Karpas-422 (cell line): ENCODE measurements around the gene YEATS4. TPM values are rescaled to one million over a fixed set of nuclear protein-coding genes. Genes with fewer than 3 reads are reported as not detected.

Source experiments
- DNase-seq: peaks from one replicate; pipeline ENCODE4 v3.0.0-alpha.2; 2015
- H2AFZ ChIP-seq: fragments of 200-600 bp; sonication (generic); 2 replicates; pipeline ENCODE4 v1.6.1; 2014; ENCODE audit warnings: antibody characterized with exemption, low read length, mixed read lengths
- H3K27ac ChIP-seq: fragments of 200-600 bp; sonication (generic); 2 replicates; pipeline ENCODE4 v1.5.1; 2014; ENCODE audit warnings: mild to moderate bottlenecking, low read length, moderate library complexity
- H3K27me3 ChIP-seq: fragments of 200-600 bp; sonication (generic); 2 replicates; pipeline ENCODE4 v1.6.1; 2014; ENCODE audit warnings: low read length, mixed read lengths
- H3K36me3 ChIP-seq: fragments of 200-600 bp; sonication (generic); 2 replicates; pipeline ENCODE4 v1.6.1; 2014; ENCODE audit warnings: low read length, mixed read lengths; ENCODE audit not compliant: insufficient read depth
- H3K4me1 ChIP-seq: fragments of 200-600 bp; sonication (generic); 2 replicates; pipeline ENCODE4 v1.6.1; 2014; ENCODE audit warnings: mild to moderate bottlenecking, low read length, mixed read lengths
- H3K4me2 ChIP-seq: fragments of 200-600 bp; sonication (generic); 2 replicates; pipeline ENCODE4 v1.6.1; 2014; ENCODE audit warnings: low read length, low read depth, mild to moderate bottlenecking; ENCODE audit not compliant: poor library complexity, severe bottlenecking
- H3K4me3 ChIP-seq: fragments of 200-600 bp; sonication (generic); 2 replicates; pipeline ENCODE4 v1.5.1; 2014; ENCODE audit warnings: mild to moderate bottlenecking, antibody characterized with exemption, low read length, mixed read lengths
- H3K79me2 ChIP-seq: fragments of 200-600 bp; sonication (generic); 2 replicates; pipeline ENCODE4 v1.6.1; 2014; ENCODE audit warnings: mild to moderate bottlenecking, low read length, mixed read lengths
- H3K9ac ChIP-seq: fragments of 200-600 bp; sonication (generic); 2 replicates; pipeline ENCODE4 v1.6.0; 2014; ENCODE audit warnings: low read length
- H3K9me2 ChIP-seq: fragments of 200-600 bp; sonication (generic), shearing (Covaris generic); replicated peaks from 2 replicates; pipeline ENCODE4 v1.6.0; 2014; ENCODE audit warnings: mild to moderate bottlenecking, low read length, moderate library complexity; ENCODE audit not compliant: insufficient read depth
- H3K9me3 ChIP-seq: fragments of 300-700, 200-600 bp; sonication (generic); 2 replicates; pipeline ENCODE4 v1.6.1; 2014; ENCODE audit warnings: low read length, mixed read lengths
- H4K20me1 ChIP-seq: fragments of 200-600 bp; sonication (generic); 2 replicates; pipeline ENCODE4 v1.6.1; 2014; ENCODE audit warnings: mild to moderate bottlenecking, antibody characterized with exemption, low read length, low read depth; ENCODE audit not compliant: insufficient read depth
- total RNA-seq: library from RNA; depleted of rRNA; stranded (reverse); fragments of >200 nt; shearing (Covaris generic); gene quantifications from 2 replicates; pipeline ENCODE4 v1.2.3, GENCODE V29; 2014; ENCODE audit warnings: low replicate concordance

Gene YEATS4
- total RNA-seq, 1 experiment from 2014 or later: 70.6 TPM

GRCh38 chr12:69338120-69338859 is 21.3 kb upstream of the YEATS4 start:
- no peaks in the 10 kb centered on the region for H4K20me1 ChIP-seq
- peak overlapping the region; percentile 27 for H3K4me2 ChIP-seq
- no peaks in the 10 kb centered on the region for H3K9me2 ChIP-seq
- H3K79me2 ChIP-seq: no peaks in the 10 kb centered on the region
- H3K27me3 ChIP-seq: no peaks in the 10 kb centered on the region
- H2AFZ ChIP-seq: 0 out of 2 replicates have a peak overlapping the region, but pooled peaks have one; percentile 75
- peaks cover 16% of the 10 kb centered on the region for H3K4me1 ChIP-seq
- H3K27ac ChIP-seq: peak overlapping the region; percentile 66
- 0 out of 2 replicates have a peak overlapping the region, but pooled peaks have one; percentile 10 for H3K9ac ChIP-seq
- DNase-seq: peak; percentile 69
- H3K36me3 ChIP-seq: no peaks in the 10 kb centered on the region
- H3K9me3 ChIP-seq: no peaks in the 10 kb centered on the region
- no peak overlapping the region for H3K4me3 ChIP-seq

- Histone ChIP-seq H3K4me1 (peaks cover 16% of the 10 kb centered on the region), H3K36me3 (no peaks in the 10 kb centered on the region), H3K27me3 (no peaks in the 10 kb centered on the region), H3K27ac (no peak overlapping the region), H3K4me3 (no peak overlapping the region), H3K9me3 (no peaks in the 10 kb centered on the region), H4K20me1 (no peaks in the 10 kb centered on the region), H2AFZ (no peak overlapping the region), H3K4me2 (no peak overlapping the region), H3K9me2 (no peaks in the 10 kb centered on the region), H3K9ac (no peak overlapping the region), H3K79me2 (no peaks in the 10 kb centered on the region)
- no peak for DNase-seq
These were observed 20.6 kb upstream of the YEATS4 start for GRCh38 chr12:69338936-69339335.

GRCh38 chr12:69339999-69340398 is 19.5 kb upstream of the YEATS4 start:
- Histone ChIP-seq H3K27ac (no peak overlapping the region), H3K9ac (no peak overlapping the region), H3K79me2 (no peaks in the 10 kb centered on the region), H3K9me3 (no peaks in the 10 kb centered on the region), H3K27me3 (no peaks in the 10 kb centered on the region), H3K9me2 (no peaks in the 10 kb centered on the region), H2AFZ (no peak overlapping the region), H3K4me3 (no peak overlapping the region), H3K4me2 (no peak overlapping the region), H3K4me1 (peaks cover 16% of the 10 kb centered on the region), H4K20me1 (no peaks in the 10 kb centered on the region), H3K36me3 (no peaks in the 10 kb centered on the region)
- DNase-seq: no peak

- Histone ChIP-seq H3K9me2 (no peaks in the 10 kb centered on the region), H3K4me1 (peaks cover 16% of the 10 kb centered on the region), H2AFZ (no peak overlapping the region), H3K27me3 (no peaks in the 10 kb centered on the region), H3K79me2 (no peaks in the 10 kb centered on the region), H3K9me3 (no peaks in the 10 kb centered on the region), H3K36me3 (no peaks in the 10 kb centered on the region), H3K27ac (no peak overlapping the region), H3K4me3 (no peak overlapping the region), H4K20me1 (no peaks in the 10 kb centered on the region), H3K9ac (no peak overlapping the region), H3K4me2 (no peak overlapping the region)
- no peak for DNase-seq
These were observed 18.2 kb upstream of the YEATS4 start for GRCh38 chr12:69341328-69341727.

- Histone ChIP-seq H3K27me3 (no peaks in the 10 kb centered on the region), H2AFZ (no peak overlapping the region), H3K4me2 (no peak overlapping the region), H3K36me3 (no peaks in the 10 kb centered on the region), H3K79me2 (no peaks in the 10 kb centered on the region), H3K9ac (no peak overlapping the region), H3K9me3 (no peaks in the 10 kb centered on the region), H3K4me3 (no peak overlapping the region), H4K20me1 (no peaks in the 10 kb centered on the region), H3K9me2 (no peaks in the 10 kb centered on the region), H3K27ac (no peak overlapping the region), H3K4me1 (peaks cover 11% of the 10 kb centered on the region)
- no peak for DNase-seq
These were observed 17.1 kb upstream of the YEATS4 start for GRCh38 chr12:69342421-69342820.

GRCh38 chr12:69343357-69343756 is 16.2 kb upstream of the YEATS4 start:
- Histone ChIP-seq H3K4me3 (no peak overlapping the region), H3K4me2 (no peak overlapping the region), H3K27ac (no peak overlapping the region), H3K4me1 (peaks cover 2% of the 10 kb centered on the region), H3K79me2 (no peaks in the 10 kb centered on the region), H3K9me3 (no peaks in the 10 kb centered on the region), H3K9me2 (no peaks in the 10 kb centered on the region), H3K27me3 (no peaks in the 10 kb centered on the region), H3K36me3 (no peaks in the 10 kb centered on the region), H3K9ac (no peak overlapping the region), H4K20me1 (no peaks in the 10 kb centered on the region), H2AFZ (no peak overlapping the region)
- no peak for DNase-seq

GRCh38 chr12:69343885-69344612 is 15.5 kb upstream of the YEATS4 start:
- Histone ChIP-seq H3K27me3 (no peaks in the 10 kb centered on the region), H3K79me2 (no peaks in the 10 kb centered on the region), H3K4me1 (no peaks in the 10 kb centered on the region; the same call in 1 of the 2 replicates), H3K4me3 (no peak overlapping the region), H2AFZ (no peak overlapping the region), H3K36me3 (no peaks in the 10 kb centered on the region), H3K9ac (no peak overlapping the region), H4K20me1 (no peaks in the 10 kb centered on the region), H3K9me2 (no peaks in the 10 kb centered on the region), H3K4me2 (no peak overlapping the region), H3K9me3 (no peaks in the 10 kb centered on the region), H3K27ac (no peak overlapping the region)
- no peak for DNase-seq

GRCh38 chr12:69345077-69345476 is 14.5 kb upstream of the YEATS4 start:
- Histone ChIP-seq H3K36me3 (no peaks in the 10 kb centered on the region), H3K27me3 (no peaks in the 10 kb centered on the region), H4K20me1 (no peaks in the 10 kb centered on the region), H3K79me2 (no peaks in the 10 kb centered on the region), H3K9me3 (no peaks in the 10 kb centered on the region), H2AFZ (no peak overlapping the region), H3K9ac (no peak overlapping the region), H3K4me3 (no peak overlapping the region), H3K27ac (no peak overlapping the region), H3K4me2 (no peak overlapping the region), H3K4me1 (no peaks in the 10 kb centered on the region; the same call in 1 of the 2 replicates), H3K9me2 (no peaks in the 10 kb centered on the region)
- DNase-seq: no peak
